Activated T-helper 1 cell treated with anti-CD3 and anti-CD28 coated beads, Interleukin-2, amount 50 U/mL, for 16 hours (primary cell): ENCODE measurements around the gene KRTAP10-6.
"Not testable (repeated sequence)": the region's sequence is repeated elsewhere in the genome, so short reads cannot be mapped to it uniquely, and the experiment has no call there.

Experiments used
- DNase-seq, 2 donors: peaks; one replicate each; pipeline ENCODE4 v3.0.0-alpha.2; 2020; ENCODE audit warnings: low read depth in 1 of 2, low spot score in 1 of 2

Gene KRTAP10-6

DNA sequence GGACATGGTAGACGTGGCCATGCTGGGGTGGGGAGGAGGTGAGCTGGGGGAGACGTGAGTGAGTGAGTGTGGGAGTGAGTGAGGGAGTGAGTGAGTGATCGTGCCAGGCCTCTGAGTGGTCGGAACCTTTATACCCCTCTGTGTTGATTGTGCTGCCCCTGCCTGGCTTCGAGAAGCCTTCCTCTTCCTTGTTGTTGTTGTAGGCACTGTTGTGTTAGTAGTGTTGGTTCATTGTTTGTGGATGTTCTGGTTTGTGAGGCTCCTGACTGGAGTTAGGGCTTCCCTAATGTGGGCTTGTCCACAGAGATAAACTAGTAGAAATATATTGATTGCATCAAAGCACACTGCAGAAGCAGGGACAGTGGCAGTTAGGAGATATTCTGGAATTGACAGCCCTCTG is 33.6 kb downstream of the KRTAP10-6 start, which contains the start of gene KRTAP10-3:
KRTAP10-3 (minus strand) TSS at position 101 of the 400 bp plus-strand sequence; CDS start at position 21, 80 bp downstream.
- no peak for DNase-seq

- not testable (repeated sequence) for DNase-seq
These were observed 34.0 kb downstream of the KRTAP10-6 start for GRCh38 chr21:44558329-44558675.

DNA sequence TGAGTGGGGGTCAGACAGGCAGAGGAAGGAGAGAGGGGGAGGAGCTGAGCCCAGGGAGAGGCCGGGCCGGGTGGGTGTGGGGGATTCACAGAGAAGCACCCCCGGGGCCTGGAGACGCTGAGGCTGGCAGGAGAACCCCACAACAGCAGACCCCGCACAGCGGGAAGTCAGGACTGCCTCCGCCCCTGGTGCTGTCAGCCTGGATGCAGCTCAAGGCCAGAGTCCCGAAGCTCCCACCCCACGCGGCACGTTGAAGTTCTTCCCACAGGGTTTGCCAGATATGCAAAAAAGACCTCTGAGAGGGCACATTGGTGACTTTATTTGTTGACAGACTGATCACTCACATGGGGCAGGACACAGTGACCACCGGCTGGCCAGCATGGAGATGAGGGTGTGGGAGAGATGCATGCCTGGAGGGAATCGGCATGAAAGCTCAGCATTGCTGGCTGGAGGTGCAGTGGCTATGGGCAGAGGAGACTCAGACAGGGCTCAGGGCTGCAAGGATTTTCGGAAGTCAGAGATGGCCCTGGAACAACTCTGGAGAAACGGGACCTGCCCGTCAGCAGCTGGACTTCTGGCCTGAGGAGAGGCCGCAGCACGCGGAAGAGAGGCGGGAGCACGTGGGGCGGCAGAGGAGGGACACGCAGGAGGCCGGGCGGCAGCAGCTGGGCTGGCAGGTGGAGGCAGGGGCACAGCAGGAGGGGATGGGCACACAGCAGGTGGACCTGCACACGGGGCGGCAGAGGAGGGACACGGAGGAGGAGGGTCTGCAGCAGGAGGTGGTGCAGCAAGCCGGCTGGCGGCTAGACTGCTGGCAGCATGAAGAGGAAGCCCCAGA is 34.6 kb downstream of the KRTAP10-6 start:
- no peak for DNase-seq

GRCh38 chr21:44556879-44557278 is 35.4 kb downstream of the KRTAP10-6 start:
- DNase-seq, result no peak

DNA sequence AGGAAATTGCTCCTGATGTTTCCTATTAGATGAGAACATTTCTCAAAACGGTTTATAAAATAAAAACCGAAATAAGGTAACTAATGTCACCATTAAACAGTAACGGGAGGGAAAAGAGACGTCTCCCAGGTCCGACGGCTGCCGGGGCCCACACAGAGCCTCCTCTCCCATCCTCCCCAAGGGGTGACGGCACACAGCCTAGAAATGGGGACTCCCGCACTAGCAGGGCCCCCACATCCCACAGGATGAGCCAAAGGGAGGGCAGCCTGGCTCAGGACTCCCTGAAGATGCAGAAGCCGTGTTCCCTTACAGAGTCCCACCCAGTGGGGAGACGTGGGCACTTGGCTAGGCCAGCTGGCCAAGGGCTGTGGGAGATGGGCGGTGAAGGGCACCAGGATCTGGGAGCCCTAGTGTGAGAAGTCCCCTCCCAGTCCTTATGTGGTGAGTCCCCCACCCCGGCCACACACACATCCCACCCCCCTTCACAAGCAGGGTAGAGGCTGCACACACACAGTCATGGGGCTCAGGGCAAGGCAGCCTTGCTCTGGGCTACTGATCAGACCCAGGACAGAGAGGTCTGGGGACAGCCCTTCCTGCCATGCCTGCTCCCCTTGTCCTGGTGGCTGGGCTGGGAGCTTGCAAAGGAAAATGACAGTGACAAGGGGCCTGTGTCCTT is 37.0 kb downstream of the KRTAP10-6 start:
- no peak for DNase-seq

DNA sequence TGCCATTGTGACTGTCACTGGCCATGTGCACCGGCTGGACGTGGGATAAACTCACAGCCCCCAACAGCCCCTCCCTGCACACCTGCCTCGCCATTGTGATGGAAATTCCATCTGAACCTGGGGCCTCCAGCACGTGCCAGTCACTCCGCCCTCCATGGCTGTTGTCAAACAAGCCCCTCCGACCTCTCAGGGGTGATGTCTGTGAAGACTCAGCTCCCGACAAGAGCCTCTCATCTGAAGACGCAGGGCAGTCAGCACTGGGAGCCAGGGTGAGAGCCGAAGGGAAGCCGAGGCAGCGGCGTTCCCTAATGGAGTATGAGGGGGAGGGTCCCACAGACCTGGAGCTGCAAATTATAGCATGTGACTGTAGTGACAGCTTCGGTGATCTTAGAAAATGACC is 39.6 kb downstream of the KRTAP10-6 start:
- no peak for DNase-seq

DNA sequence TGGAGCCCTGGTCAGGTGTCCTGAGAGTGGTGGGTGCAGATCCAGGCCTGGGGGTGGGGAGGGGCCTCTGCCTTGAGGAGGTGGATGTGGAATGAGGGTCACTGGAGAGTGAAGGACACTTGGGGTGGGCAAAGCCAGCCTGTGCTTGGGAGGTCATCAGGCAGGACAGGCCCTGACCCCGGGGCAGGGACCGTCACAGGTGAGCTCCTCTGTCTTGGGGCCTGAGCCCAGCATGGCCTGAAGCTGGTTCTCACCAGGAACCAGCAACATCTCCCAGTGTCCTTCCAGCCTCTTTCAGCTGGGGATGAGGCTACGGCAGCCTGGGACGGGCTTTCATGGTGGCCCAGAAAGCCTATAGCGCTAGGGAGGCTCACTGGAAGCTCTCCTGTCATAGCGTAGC is 40.2 kb downstream of the KRTAP10-6 start:
- DNase-seq, result no peak

GRCh38 chr21:44551340-44551961 is 40.9 kb downstream of the KRTAP10-6 start, which contains the start of gene KRTAP10-2:
Gene KRTAP10-2, minus strand, starts transcription at chr21:44551505. Its CDS starts 47 bp downstream, at chr21:44551458.
- DNase-seq, result no peak

DNA sequence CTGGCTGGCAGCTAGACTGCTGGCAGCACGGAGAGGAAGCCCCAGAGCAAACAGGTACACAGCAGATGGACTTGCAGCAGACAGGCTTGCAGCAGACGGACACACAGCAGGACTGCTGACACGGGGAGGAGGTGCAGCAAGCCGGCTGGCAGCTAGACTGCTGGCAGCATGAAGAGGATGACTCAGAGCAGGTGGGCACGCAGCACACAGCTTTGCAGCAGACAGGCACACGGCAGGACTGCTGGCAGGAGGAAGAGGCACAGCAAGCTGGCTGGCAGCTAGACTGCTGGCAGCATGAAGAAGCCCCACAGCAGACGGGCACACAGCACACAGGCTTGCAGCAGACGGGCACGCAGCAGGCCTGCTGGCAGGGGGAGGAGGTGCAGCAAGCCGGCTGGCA is 41.5 kb downstream of the KRTAP10-6 start:
- DNase-seq, result no peak

DNA sequence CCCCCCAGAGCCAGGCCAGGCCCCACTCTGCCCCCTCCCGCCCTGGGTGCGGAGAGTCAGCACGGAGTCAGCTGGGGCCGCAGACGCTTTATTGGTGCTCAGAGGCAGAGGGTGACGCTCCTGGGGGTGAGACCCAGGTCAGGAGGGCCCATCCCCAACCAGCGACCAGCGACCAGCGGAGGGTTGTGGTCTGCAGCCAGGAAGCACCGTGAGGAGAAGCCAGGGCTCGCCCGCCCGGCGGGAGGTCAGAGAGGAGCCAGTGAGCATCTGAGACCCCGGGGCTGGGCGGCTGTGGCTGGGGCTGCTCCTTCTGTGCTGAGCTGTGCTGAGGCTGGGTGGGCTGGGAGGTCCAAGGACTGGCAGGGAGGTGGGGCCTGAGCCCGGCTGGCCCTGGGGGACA is 42.0 kb downstream of the KRTAP10-6 start:
- not testable (repeated sequence) for DNase-seq

DNA sequence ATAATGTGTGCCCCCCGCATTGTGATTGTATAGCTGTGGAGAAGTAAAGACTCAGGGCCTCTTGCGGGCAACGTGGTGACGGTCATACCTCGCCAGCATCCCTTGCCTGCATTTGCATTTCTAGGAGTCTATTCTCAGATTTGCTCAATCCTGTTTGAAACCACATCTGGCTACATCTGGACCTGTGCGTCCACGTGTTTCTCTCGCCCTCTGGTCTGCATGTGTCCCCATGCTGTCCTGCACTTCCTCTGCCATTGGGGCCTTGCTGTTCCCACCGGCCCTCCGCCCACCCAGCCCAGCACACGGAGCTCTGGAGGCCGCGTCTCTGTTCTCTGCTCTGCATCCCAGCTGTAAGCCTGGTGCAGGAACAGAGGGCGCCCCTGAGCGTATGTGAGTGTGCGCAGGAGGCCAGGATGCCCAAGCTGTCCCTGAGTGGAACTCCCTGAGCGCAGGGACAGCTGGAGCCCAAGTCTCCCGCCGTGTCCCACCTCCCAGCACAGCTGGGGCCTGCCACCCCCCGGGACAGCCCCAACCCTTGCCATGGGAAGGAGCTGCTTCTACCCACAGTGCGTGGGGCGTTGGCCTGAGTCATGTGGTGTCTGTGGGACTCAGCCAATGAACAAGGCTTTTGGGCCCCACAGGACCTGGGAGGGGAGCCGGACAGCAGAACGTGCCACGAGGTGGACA is 42.6 kb downstream of the KRTAP10-6 start:
- DNase-seq, result no peak

- no peak for DNase-seq
These were observed 43.4 kb downstream of the KRTAP10-6 start for GRCh38 chr21:44548922-44549321.

DNA sequence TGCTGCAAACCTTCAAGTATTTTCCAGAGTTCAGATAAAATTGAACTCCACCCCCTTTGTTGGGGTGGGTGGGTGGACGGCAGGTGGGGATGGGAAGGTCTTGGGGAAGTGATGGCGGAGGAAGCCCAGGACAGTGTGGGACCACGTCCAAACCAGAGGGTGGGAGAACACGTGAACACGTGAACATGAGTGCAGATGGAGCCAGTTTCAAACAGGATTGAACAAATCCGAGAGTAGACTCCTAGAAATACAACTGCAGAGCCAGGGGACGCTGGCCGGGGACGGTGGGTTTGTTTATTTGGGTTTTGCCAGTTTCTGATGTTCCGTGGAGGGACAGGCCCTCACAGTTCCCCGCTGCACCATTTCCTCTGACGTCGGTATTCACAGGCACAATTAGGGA is 43.9 kb downstream of the KRTAP10-6 start:
- DNase-seq, result no peak

DNA sequence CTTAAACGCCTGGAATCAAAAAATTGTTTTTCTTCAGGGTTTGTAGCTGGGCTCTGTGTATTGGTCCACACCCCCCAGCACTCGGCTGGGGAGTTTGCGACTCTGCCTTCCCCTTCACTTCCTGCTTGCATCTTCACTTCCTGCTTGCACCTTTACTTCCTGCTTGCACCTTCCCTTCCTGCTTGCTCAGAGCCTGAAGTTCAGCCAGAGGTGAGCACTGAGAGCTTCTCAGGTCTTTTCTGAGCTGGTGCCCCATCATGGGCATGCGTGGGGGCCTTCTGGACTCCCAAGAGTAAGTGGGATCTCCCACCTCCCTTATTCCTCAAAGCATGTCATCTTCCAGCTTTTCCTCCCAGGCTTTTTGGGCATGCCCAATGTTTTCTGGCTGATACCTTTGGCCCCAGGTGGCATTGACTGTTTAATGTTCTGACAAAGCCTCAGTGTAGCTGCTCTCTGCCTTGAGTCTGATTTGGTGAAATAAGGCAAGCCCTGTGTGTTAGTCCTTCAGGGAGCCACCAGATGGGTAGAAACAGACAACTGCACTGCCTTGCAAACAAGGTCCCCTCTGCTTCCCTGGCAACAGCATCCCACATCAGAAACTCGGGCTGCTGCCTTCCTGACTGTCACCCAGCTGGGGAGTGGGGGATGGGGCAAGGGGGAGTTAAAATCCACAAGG is 44.5 kb downstream of the KRTAP10-6 start:
- DNase-seq, result no peak

DNA sequence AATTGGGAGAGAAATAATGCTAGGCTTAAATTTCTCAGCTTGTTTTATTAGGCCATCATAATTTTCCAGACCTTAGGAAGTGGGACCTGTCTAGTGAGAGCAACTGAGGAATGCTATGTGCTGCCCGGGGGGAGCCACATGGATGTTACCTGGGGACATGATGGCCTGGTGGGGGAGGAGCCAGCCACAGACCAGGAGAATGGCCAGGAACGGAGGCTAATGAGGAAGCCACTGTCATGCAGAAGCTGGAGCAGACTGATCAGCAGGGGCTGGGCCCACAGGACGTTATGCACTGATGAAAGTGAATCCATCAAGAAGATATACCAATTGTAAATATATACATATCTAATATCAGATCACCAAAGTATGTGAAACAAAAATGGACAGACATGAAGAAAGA is 47.7 kb downstream of the KRTAP10-6 start:
- no peak for DNase-seq

DNA sequence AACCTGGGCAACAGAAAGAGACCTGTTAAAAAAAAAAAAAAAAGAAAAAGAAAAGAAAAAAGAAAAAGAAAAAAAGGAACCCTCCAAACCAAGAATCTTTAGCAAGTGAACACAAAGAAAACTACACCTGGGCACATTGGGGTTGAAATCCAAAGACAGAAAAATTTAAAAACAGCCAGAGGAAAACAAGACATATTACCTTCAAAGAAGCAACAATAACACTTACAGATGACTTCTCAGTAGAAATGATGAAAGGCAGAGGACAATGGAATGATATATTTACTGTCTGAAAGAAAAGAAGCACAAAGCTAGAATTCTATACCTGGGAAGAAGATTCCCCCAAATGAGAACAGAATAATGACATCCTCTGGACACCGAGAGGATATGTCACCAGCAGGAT is 49.6 kb downstream of the KRTAP10-6 start:
- no peak for DNase-seq
